Measurements from ENCODE around the gene TOMM6.
"Not testable (repeated sequence)": the region's sequence is repeated elsewhere in the genome, so short reads cannot be mapped to it uniquely, and the experiment has no call there.

Gene TOMM6

GRCh38 chr6:41790045-41790444 is 2.6 kb downstream of the TOMM6 start:
- Mint-ChIP-seq H3K4me3 (no peak overlapping the region), H3K4me1 (peaks cover 24% of the 10 kb centered on the region)

GRCh38 chr6:41791305-41791704 is 3.8 kb downstream of the TOMM6 start:
- Mint-ChIP-seq H3K27me3 (no peaks in the 10 kb centered on the region), H3K4me1 (peaks cover 15% of the 10 kb centered on the region), H3K27ac (no peak overlapping the region), H3K36me3 (peaks cover 11% of the 10 kb centered on the region), H3K4me3 (no peak overlapping the region), H3K9me3 (no peaks in the 10 kb centered on the region)
- ATAC-seq = no peak

More at GRCh38 chr6:41790045-41790444, 2.6 kb downstream of the TOMM6 start:
- Mint-ChIP-seq H3K9me3 (no peaks in the 10 kb centered on the region), H3K27ac (no peak overlapping the region), H3K27me3 (no peaks in the 10 kb centered on the region), H3K36me3 (peaks cover 11% of the 10 kb centered on the region)
- no peak for ATAC-seq

GRCh38 chr6:41791984-41792383 is 4.5 kb downstream of the TOMM6 start:
- H3K4me1 Mint-ChIP-seq = peaks cover 15% of the 10 kb centered on the region
- no peaks in the 10 kb centered on the region for H3K27me3 Mint-ChIP-seq
- peaks cover 12% of the 10 kb centered on the region for H3K36me3 Mint-ChIP-seq
- H3K27ac Mint-ChIP-seq = no peak overlapping the region
- ATAC-seq = no peak
- H3K9me3 Mint-ChIP-seq = no peaks in the 10 kb centered on the region
- no peak overlapping the region for H3K4me3 Mint-ChIP-seq

- ATAC-seq = no peak
- Mint-ChIP-seq H3K27ac (no peak overlapping the region), H3K4me1 (no peaks in the 10 kb centered on the region), H3K9me3 (no peaks in the 10 kb centered on the region), H3K36me3 (peaks cover 5% of the 10 kb centered on the region), H3K4me3 (no peak overlapping the region), H3K27me3 (no peaks in the 10 kb centered on the region)
Observed at GRCh38 chr6:41796474-41796873, 9.0 kb downstream of the TOMM6 start.

GRCh38 chr6:41798901-41799558 is 11.5 kb downstream of the TOMM6 start:
- no peak for ATAC-seq
- Mint-ChIP-seq H3K27me3 (no peaks in the 10 kb centered on the region), H3K4me1 (no peaks in the 10 kb centered on the region), H3K4me3 (no peak overlapping the region), H3K27ac (no peak overlapping the region), H3K9me3 (no peaks in the 10 kb centered on the region), H3K36me3 (peaks cover 5% of the 10 kb centered on the region)

GRCh38 chr6:41799559-41799911 is 12.0 kb downstream of the TOMM6 start:
- H3K27ac Mint-ChIP-seq = no peak overlapping the region
- no peak for ATAC-seq
- no peak overlapping the region for H3K4me3 Mint-ChIP-seq
- H3K4me1 Mint-ChIP-seq = no peaks in the 10 kb centered on the region
- peaks cover 5% of the 10 kb centered on the region for H3K36me3 Mint-ChIP-seq
- H3K9me3 Mint-ChIP-seq = no peaks in the 10 kb centered on the region
- no peaks in the 10 kb centered on the region for H3K27me3 Mint-ChIP-seq

- H3K36me3 Mint-ChIP-seq = peaks cover 11% of the 10 kb centered on the region
- no peak overlapping the region for H3K27ac Mint-ChIP-seq
Observed at GRCh38 chr6:41801380-41801779, 13.9 kb downstream of the TOMM6 start.

GRCh38 chr6:41805830-41806774 is 18.6 kb downstream of the TOMM6 start:
- Mint-ChIP-seq H3K27me3 (no peaks in the 10 kb centered on the region), H3K4me3 (no peak overlapping the region), H3K4me1 (no peaks in the 10 kb centered on the region), H3K27ac (no peak overlapping the region), H3K9me3 (no peaks in the 10 kb centered on the region), H3K36me3 (peaks cover 5% of the 10 kb centered on the region)
- ATAC-seq = no peak

More at GRCh38 chr6:41801380-41801779, 13.9 kb downstream of the TOMM6 start:
- H3K4me3 Mint-ChIP-seq = no peak overlapping the region
- H3K4me1 Mint-ChIP-seq = no peaks in the 10 kb centered on the region
- ATAC-seq = no peak
- no peaks in the 10 kb centered on the region for H3K9me3 Mint-ChIP-seq
- H3K27me3 Mint-ChIP-seq = no peaks in the 10 kb centered on the region

GRCh38 chr6:41811095-41811494 is 23.6 kb downstream of the TOMM6 start:
- Mint-ChIP-seq H3K36me3 (peaks cover under 1% of the 10 kb centered on the region), H3K27ac (no peak overlapping the region), H3K27me3 (no peaks in the 10 kb centered on the region), H3K4me1 (no peaks in the 10 kb centered on the region), H3K9me3 (no peaks in the 10 kb centered on the region), H3K4me3 (no peak overlapping the region)
- ATAC-seq = no peak

- not testable (repeated sequence) for H3K4me1 Mint-ChIP-seq, H3K9me3 Mint-ChIP-seq, ATAC-seq, H3K27ac Mint-ChIP-seq, H3K4me3 Mint-ChIP-seq, H3K36me3 Mint-ChIP-seq, H3K27me3 Mint-ChIP-seq
Observed at GRCh38 chr6:41811946-41812345, 24.5 kb downstream of the TOMM6 start.

- no peaks in the 10 kb centered on the region for H3K36me3 Mint-ChIP-seq
- no peaks in the 10 kb centered on the region for H3K27me3 Mint-ChIP-seq
- H3K4me1 Mint-ChIP-seq = no peaks in the 10 kb centered on the region
- no peak overlapping the region for H3K4me3 Mint-ChIP-seq
- H3K27ac Mint-ChIP-seq = no peak overlapping the region
- H3K9me3 Mint-ChIP-seq = no peaks in the 10 kb centered on the region
- no peak for ATAC-seq
Observed at GRCh38 chr6:41813469-41813868, 26.0 kb downstream of the TOMM6 start.

GRCh38 chr6:41813956-41814355 is 26.5 kb downstream of the TOMM6 start:
- Mint-ChIP-seq H3K9me3 (no peaks in the 10 kb centered on the region), H3K4me1 (no peaks in the 10 kb centered on the region), H3K27ac (no peak overlapping the region), H3K36me3 (no peaks in the 10 kb centered on the region), H3K27me3 (no peaks in the 10 kb centered on the region), H3K4me3 (no peak overlapping the region)
- ATAC-seq = no peak

- Mint-ChIP-seq H3K27me3 (no peaks in the 10 kb centered on the region), H3K4me1 (no peaks in the 10 kb centered on the region), H3K9me3 (no peaks in the 10 kb centered on the region), H3K4me3 (no peak overlapping the region), H3K36me3 (no peaks in the 10 kb centered on the region), H3K27ac (no peak overlapping the region)
- ATAC-seq = no peak
Observed at GRCh38 chr6:41814629-41815028, 27.1 kb downstream of the TOMM6 start.

- Mint-ChIP-seq H3K4me3 (no peak overlapping the region), H3K36me3 (no peaks in the 10 kb centered on the region), H3K27me3 (no peaks in the 10 kb centered on the region), H3K9me3 (no peaks in the 10 kb centered on the region), H3K27ac (no peak overlapping the region), H3K4me1 (no peaks in the 10 kb centered on the region)
- ATAC-seq = no peak
Observed at GRCh38 chr6:41815587-41815986, 28.1 kb downstream of the TOMM6 start.

- H3K4me1 Mint-ChIP-seq = no peaks in the 10 kb centered on the region
- H3K27me3 Mint-ChIP-seq = no peaks in the 10 kb centered on the region
- no peak for ATAC-seq
- no peaks in the 10 kb centered on the region for H3K36me3 Mint-ChIP-seq
- H3K27ac Mint-ChIP-seq = no peak overlapping the region
- no peak overlapping the region for H3K4me3 Mint-ChIP-seq
- no peaks in the 10 kb centered on the region for H3K9me3 Mint-ChIP-seq
Observed at GRCh38 chr6:41818271-41819054, 31.0 kb downstream of the TOMM6 start.

All from stimulated activated memory B cell treated with anti-CD40 and anti-IgM and Interleukin-4, amounts not matched to agents 10 μg/mL and 1 μg/mL and 100 μg/mL, for 72 hours (primary cell).